ENCODE measurements around the gene PRUNE2. TPM values are rescaled to one million over a fixed set of nuclear protein-coding genes. Genes with fewer than 3 reads are reported as not detected.
"Not testable (repeated sequence)": the region's sequence is repeated elsewhere in the genome, so short reads cannot be mapped to it uniquely, and the experiment has no call there.

Gene PRUNE2, protein sequence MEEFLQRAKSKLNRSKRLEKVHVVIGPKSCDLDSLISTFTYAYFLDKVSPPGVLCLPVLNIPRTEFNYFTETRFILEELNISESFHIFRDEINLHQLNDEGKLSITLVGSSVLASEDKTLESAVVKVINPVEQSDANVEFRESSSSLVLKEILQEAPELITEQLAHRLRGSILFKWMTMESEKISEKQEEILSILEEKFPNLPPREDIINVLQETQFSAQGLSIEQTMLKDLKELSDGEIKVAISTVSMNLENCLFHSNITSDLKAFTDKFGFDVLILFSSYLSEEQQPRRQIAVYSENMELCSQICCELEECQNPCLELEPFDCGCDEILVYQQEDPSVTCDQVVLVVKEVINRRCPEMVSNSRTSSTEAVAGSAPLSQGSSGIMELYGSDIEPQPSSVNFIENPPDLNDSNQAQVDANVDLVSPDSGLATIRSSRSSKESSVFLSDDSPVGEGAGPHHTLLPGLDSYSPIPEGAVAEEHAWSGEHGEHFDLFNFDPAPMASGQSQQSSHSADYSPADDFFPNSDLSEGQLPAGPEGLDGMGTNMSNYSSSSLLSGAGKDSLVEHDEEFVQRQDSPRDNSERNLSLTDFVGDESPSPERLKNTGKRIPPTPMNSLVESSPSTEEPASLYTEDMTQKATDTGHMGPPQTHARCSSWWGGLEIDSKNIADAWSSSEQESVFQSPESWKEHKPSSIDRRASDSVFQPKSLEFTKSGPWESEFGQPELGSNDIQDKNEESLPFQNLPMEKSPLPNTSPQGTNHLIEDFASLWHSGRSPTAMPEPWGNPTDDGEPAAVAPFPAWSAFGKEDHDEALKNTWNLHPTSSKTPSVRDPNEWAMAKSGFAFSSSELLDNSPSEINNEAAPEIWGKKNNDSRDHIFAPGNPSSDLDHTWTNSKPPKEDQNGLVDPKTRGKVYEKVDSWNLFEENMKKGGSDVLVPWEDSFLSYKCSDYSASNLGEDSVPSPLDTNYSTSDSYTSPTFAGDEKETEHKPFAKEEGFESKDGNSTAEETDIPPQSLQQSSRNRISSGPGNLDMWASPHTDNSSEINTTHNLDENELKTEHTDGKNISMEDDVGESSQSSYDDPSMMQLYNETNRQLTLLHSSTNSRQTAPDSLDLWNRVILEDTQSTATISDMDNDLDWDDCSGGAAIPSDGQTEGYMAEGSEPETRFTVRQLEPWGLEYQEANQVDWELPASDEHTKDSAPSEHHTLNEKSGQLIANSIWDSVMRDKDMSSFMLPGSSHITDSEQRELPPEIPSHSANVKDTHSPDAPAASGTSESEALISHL (N-terminal part only)
- polyA plus RNA-seq (ENCODE audit: insufficient read length in 12 of 12): 10 to 100 TPM in 10 of 12 donors, 1 to 10 TPM in 1, not detected in 1; 6.5 to 30.0 (median 18.0) TPM
- long read RNA-seq, donor 1, partial matches to known transcripts: 34 of 48 reads
- long read RNA-seq, donor 1, other reads (novel, unspliced or antisense): 14 of 48 reads
- long read RNA-seq, donor 2: 0 reads
- long read RNA-seq, donor 3: 0 reads
- long read RNA-seq, donor 4: 0 reads
- long read RNA-seq, donor 5: 0 reads
- long read RNA-seq, donor 6: 0 reads
- long read RNA-seq, donor 7: 0 reads
- long read RNA-seq, donor 8: 0 reads
- long read RNA-seq, donor 9: 0 reads
- long read RNA-seq, donor 10: 0 reads
- long read RNA-seq, donor 11: 0 reads

DNA sequence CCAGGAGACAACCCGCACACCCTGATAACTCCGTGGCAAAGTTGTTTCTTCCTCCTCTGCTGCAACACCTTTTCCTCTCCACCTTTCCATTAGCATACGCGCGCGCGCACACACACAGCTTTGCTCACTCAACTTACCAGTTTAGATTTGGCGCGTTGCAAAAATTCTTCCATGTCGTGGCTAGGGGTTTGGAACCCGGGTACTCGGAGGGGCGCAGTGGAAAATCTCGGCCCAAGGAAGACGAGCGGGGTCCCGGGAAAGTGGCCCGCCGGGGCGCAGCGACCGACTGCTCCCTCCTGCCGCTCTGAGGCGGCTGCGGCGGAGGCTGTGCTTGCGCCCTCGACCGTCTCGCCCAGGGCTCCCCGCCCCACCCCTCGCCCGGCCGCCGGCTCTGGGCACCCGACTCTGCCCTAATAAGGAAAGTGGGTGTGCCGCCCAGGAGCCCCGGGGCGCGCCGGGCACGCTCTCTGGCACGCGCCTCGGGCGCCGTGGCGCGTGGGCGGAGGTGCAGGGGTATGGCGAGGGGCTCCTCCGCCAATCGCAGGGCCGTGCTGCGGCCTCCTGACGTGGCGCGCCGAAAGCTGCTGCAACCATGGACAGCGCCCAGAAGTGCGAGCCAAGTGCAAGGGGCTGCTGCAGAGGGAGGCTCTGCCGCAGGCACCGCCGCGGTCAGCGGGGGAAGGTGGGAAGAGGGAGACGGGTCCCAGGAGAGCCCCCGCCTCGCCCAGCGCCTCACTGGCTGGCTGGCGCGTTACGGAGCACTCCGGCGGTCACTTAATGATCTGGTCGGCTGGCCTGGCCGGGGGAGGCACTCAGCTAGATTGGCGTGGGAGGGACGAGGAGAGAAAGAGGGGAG, at the start of gene PRUNE2:
Gene PRUNE2, minus strand, starts transcription at position 324 of the 856 bp plus-strand sequence. Its CDS starts 151 bp downstream, at position 173.
- peak; percentile 72 for DNase-seq

GRCh38 chr9:76955406-76955805, 49.5 kb upstream of the PRUNE2 start:
- DNase-seq: not testable (repeated sequence)

DNA sequence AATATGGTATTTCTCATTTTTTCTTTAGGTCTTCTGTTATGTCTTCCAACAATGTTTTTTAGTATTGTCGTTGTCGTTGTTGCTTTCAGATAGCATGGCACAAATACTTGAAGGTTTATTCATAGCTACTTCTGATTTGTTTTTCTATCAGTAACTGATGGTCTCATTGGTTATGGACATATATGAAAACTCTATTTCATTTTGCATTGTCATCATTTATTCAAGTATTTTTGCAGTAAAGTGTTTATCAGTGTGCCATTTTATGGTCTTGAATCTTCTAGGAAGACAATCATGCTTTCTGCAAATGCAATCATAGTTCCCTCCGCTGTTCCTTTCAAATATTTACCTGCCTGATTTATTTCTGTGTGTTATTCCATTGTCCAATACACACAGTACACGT, 44.0 kb upstream of the PRUNE2 start:
- no peak for DNase-seq

DNA sequence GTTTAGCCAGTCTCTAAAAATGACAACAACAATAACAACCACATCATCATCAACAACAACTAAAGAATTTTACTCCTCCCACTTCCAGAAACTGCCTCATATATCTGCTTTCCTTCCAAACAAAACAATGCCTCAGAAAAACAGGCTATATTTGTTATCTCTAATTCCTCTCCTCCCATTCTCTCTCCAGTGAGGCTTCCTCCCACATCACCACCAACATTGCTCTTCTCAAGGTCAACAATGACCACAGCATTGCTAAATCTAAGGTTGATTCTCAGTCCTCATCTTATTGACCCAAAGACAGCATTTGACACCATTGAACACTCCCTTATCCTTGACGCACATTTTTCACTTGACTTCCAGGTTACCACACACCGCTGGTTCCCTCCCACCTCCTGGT, 38.1 kb upstream of the PRUNE2 start:
- DNase-seq: no peak

DNA sequence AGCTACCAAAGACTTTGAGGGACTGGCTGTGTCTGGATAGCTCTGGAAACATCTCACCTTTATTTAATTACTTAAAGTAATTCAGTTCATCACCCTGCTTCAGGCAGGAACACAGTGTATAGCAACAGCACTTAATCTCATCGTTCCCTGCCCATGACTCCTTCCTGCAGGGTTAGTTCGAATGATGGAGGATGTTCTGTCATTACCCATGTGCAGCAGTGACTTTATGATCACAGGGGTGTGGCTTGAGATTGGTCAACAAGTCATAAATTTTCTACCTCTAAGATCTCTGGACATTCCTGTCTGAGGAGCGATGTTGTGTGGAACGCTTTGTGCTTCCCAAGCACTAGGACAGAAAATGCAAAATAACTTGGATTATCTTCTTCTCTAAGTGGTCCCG, 37.1 kb upstream of the PRUNE2 start:
- DNase-seq: no peak

- no peak for DNase-seq
Measured at GRCh38 chr9:76932757-76933156, 26.8 kb upstream of the PRUNE2 start.

GRCh38 chr9:76932265-76932664, 26.4 kb upstream of the PRUNE2 start:
- no peak for DNase-seq

GRCh38 chr9:76927540-76928240, 21.8 kb upstream of the PRUNE2 start:
- DNase-seq: no peak

- no peak for DNase-seq
Measured at GRCh38 chr9:76926846-76927245, 20.9 kb upstream of the PRUNE2 start.

GRCh38 chr9:76926324-76926741, 20.4 kb upstream of the PRUNE2 start:
- DNase-seq: no peak

DNA sequence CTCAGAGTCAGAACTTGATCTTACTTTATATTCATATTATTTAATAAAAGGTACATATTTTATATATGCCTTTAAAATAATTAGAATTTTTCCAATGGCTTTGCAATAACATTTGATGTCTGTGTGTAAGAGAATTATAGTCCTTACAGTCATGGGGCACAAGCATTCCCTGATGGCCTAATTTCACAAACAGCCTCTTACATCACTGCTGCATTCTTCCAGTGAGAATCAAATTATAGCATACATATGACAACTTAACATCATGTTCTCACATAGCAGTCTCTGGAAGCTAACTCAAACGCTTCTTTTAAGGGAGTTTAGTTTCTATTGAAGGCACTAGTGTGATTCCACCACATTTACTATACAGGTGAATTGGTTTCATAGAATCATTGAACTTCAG, 15.3 kb upstream of the PRUNE2 start:
- DNase-seq: no peak

- no peak for DNase-seq
Measured at GRCh38 chr9:76917299-76917698, 11.4 kb upstream of the PRUNE2 start.

DNA sequence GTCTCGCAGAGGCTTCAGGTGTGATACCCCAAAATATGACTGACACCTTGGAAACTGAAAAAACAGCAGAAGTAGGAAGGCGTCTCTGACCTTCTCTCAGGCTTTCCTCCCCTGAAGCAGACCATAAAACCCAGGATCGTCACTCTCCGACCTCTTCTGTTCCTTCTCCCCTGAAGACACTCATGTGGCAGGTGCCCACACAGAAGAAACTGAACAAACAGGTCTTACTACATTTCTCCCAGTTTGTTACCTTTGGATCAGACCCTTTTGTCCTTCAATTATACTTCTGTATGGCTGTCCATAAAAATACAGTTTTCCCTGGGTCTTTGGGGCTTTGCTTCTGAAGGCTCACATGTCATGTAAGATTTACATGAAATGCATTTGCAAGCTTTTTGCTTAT, 10.3 kb upstream of the PRUNE2 start:
- no peak for DNase-seq

GRCh38 chr9:76913467-76913866, 7.6 kb upstream of the PRUNE2 start:
- DNase-seq: no peak

DNA sequence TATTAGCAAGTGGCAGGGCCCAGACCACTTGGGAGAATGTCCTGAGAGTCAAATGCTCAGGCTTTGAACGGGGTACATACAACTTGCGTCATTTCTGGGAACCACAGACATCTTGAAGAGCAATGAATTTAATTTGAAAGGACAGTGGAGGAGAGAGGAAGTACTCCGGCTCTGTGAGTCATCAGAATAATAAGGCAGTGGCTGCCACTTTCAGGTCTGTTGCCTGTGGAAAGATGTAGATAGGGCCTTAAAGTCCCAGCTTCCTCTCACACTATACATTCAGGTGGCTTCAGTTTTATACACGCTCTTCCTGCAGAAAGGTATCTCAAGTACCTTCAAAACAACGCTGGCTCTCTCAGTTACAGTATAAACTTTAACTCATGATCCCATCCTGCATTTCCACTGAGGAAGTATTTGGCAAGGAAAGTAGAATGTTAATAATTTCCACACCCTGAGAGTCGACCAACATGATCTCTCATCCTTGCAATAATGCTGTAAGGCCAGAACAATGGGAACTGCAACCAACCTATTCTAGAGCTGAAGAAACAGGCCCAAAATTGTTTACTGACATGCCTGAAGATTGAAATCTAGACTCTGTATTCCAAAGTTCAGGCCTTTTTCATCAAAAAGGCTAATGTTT, 6.8 kb upstream of the PRUNE2 start:
- no peak for DNase-seq

GRCh38 chr9:76911971-76912370, 6.1 kb upstream of the PRUNE2 start:
- DNase-seq: no peak

DNA sequence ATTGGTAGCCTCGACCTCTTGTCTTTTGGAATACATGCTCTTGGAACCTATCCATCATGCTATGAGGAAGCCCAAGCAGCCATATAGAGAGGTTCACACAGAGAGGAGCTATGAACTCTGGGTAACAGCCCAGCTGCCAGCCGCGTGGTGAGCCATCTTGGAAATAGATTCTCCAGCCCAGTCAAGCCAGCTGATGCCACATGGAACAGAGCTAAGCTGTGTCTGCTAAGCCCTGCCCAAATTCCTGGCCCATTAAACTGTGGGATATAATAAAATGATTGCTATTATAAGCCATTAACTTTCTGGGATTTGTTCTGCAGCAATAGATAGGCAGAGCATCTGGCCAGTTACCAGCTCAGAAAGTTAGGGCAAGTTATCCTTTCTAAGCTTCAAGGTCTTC, 4.9 kb upstream of the PRUNE2 start:
- no peak for DNase-seq

DNA sequence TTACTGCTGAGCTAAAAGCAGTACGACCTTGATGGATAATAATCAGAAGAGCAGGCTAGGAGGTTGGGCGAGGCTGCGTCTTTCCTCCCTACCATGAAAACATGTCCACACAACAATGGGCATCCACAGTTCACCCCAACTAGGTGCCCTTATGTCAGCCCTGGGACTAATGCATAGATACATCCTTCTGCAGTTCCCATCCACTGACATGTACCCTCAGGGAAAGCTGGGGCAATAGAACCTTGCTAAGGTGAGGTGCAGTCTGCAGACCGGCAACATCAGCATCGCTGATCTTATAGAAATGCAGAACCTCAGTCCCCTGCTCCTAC, 697 bp upstream of the PRUNE2 start:
- no peak for DNase-seq

All from muscle of arm (tissue), 14 donors.